NCI-H2171 treated with DMSO at 0.1 percent for 48 hours (cell line): ENCODE data around the gene UNK.
A peak's percentile ranks its signal among the peaks of the same experiment; 100 is the strongest.

Source experiments
- DNase-seq: peaks from one replicate; lab custom pipeline; 2025; lab: John Stamatoyannopoulos, UW

UNK gene

GRCh38 chr17:75834279-75834920 lies 49.8 kb downstream of the UNK start:
- no peak for DNase-seq

DNA sequence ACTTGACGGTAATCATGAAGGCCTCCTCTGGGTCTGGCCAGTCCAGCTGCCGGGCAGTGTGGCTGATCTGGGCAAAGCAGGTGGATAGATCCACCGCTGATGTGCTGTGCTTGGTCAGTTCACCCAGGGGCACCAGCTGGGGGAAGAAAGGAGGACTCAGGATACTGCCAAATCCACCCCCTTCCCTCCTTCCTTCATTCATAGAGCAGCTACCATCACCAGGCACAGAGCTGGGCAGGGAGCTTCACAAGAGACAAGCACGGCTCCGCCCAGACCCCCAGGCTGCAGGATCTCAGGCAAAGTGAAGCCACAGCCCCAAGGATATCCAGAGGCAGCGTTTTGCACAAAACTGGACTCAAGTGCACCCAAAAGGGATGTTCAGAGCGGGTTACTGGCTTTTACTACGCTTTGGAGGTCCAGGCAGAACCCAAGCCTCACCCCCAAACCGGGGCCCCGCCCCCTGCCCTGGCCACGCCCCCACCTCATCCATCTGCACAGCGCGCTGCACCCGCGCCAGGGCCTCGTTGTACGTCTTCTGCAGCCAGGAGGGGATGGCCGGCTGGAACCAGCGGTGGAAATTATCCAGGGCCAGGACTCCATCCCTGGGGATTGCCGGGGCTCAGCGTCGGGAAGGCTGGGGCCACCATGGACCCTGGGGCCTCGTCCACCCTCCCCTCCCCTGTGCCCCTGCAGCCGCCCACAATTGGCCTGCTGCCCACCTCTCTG lies 50.5 kb downstream of the UNK start:
- no peak for DNase-seq

- DNase-seq = no peak
Measured at GRCh38 chr17:75835654-75835987, 51.0 kb downstream of the UNK start.

- no peak for DNase-seq
Measured at GRCh38 chr17:75836605-75837004, 52.0 kb downstream of the UNK start.

GRCh38 chr17:75837899-75838298 lies 53.3 kb downstream of the UNK start:
- no peak for DNase-seq

- DNase-seq = no peak
Measured at GRCh38 chr17:75838410-75838809, 53.8 kb downstream of the UNK start.

DNA sequence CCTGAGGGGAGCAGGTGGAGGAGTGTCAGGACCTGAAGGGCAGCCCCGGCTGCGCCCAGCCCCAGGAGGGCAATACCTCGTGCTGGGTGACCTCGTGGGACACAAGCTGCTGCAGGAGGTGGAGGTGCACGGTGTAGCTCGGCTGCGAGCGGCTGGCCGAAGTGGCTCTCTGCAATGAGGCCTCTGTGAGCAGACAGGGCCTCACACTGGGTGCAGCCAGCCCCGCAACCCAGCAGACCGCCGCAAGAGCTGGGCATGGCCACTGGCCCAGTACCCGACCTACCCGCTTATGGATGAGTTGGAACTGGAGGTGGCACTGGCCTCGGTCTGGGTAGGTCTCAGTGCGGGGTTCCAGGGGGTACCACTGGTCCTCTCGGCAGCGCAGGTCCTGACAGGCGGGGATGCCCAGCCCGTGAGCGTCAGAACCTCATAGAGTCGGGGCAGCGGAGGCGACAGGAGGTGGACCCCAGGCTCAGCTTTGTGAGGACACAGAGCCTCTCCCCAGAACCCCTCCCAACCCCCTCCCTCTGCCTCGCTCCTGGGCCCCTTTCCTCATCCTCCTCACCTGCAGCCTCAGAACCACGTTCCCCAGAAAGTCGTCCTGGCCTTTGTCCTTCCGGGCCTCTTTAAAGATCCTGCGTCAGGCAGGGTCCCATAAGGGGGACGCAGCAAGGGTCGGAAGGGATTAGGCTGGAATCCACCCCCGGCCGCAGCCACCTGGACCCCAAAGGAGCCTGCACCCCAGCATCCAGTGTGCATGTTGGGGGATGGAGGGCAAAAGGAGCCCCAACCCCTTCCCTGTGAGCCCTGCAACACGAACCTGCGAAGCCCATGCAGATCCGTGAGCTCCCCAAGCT lies 55.6 kb downstream of the UNK start:
- DNase-seq = no peak

DNA sequence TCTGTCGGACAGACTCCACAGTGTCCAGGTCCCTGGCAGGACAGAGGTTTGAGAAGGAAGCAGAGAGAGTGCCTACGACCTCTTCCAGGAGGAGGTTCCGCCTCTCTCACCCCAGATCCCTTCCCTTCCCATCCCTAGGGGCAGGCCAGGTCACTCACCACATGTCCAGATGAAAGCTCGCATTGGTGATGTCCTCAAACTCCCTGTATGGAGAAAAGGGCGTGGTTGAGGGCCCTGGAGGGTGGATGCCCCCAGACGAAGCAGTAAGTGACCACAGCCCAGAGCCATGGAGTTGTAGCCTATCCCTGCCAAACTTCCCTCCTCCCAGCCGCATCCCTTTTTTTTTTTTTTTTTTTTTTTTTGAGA lies 56.2 kb downstream of the UNK start:
- no peak for DNase-seq

GRCh38 chr17:75842411-75842810 lies 57.8 kb downstream of the UNK start:
- no peak for DNase-seq

DNA sequence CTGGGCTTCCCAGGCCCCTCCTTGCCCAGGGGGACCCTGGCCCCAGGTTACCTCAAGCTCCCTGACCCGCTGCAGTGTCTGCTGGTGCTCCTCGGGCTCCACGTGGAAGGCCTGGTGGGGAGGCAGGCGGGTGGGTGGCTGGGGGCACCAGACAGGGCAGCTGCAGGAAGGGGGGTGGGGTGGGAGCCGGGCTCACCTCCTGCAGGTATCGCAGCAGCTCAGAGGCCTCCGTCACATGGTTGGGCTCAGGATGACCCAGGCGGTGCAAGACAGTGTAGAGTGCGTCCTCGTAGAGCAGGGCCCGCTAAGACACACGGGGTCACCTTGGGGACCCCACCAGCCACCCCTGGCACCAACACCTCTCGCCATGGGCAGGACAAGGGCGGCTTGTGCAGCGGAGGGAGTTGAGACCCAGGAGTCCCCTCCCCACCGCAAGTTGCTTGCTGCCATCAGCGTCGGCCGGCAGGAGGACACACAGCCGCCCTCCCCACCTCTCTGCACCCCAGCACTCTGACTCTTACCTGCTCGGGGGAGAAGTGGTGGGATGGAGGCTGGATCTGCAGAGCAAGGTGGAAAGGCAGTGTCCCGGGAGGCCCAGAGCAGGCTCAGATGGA lies 58.5 kb downstream of the UNK start:
- no peak for DNase-seq

GRCh38 chr17:75843577-75844529 lies 59.2 kb downstream of the UNK start, which contains the start of gene UNC13D:
TSS of gene UNC13D (minus strand) at chr17:75844404. CDS start at chr17:75844337, 67 bp downstream.
- no peak for DNase-seq

DNA sequence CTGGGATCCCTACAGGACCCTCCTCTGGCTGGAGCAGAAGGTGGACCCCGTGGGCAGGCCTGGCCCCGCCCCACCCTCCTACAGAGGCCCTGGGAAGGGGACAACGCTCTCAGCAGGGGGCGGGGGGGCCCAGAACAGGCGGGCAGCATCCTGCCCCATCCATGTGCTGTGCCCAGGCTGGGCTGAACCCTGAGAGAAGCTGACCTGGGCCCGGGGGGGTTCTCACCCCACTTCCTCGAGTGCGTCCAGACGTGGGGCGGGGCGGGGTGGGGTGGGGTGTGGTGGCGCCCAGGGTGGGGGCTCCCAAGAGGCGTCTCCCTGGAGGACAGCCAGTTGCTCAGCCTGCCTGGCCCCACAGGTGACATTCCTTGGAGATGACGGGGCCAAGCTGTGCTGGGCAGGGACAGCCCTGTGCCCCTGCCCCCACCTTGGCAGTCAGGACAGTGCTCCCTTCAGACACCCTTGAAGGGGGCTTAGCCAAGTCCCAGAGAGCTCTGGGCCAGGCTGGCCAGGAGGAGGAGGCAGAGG lies 60.0 kb downstream of the UNK start:
- no peak for DNase-seq

DNA sequence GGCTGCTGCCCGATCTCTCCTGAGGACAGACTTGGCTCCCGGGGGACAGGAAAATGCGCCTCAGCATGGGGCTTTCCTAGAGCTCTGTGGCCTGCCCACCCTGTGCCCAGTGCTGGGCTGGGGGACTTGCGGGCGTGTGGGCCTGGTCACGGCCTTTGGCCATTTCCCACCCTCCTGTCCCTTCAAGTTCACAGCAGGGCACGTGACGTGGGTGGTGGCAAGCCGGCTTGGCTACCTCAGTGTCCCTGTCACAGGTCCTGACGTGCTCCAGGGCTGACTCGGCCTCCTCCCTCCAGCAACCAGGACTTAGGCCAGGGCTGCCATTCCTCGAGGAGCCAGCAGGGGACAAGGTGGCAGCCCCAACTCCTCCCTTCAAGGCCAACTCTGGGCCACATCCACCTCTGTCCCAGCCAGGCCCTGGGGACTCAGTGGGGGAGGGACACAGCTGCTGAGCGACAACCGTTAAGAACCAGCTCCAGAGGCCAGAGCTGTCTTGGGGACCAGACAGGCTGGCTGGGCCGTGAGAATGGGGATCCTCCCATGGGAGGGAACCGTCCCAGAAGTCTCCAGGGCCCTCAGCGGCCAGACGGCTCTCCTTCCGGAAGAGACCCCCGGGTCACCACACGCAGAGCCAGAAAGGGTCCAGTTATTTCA lies 60.6 kb downstream of the UNK start:
- DNase-seq = peak; percentile 34

- DNase-seq = no peak
Measured at GRCh38 chr17:75845933-75846691, 61.5 kb downstream of the UNK start.

DNA sequence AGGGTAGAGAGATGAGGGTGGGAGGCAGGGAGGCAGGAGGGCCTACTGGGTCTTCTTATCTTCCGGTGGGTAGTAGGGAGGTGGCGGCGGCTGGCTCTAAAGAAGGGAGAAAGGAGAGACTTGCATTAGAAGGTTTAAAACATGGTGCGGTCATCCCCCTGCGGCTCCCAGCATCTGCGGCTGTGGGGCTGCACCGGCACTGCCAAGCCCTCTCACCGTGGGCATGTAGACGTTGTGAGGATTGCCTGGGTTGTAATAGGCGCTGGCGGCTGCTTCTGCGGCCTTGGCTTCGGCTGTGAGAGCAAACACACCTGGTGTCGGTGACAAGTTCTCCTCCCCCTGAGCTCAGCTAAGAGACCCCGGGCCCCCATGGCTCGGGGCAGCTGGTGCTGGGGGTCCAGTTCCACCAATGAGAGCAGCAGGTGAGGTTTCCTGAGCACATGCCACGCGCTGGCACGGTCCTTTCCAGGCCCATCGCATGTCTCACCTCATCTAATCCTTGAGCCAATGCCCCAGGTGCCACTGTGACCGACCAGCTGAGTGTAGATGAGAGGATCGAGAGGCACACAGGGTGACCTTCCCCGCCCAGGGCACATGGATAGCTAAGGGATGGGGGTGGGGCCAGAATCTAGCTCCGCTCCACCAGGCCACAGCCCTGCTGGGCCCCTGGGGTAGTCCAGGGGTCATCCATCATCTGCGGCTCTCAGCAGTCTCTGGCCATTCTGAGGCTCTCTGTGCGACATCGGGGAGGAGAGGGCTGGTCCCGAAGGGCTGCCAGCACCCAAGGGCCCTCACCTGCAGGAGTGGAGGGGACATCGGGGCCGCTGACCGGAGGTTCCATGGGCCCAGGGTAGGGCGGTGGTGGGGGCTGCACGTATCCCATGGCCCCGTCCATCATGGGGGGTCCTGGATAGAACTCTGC lies 62.3 kb downstream of the UNK start:
- DNase-seq = no peak

GRCh38 chr17:75847614-75848522 lies 63.3 kb downstream of the UNK start:
- DNase-seq = no peak

GRCh38 chr17:75848523-75849278 lies 64.1 kb downstream of the UNK start:
- peak; percentile 10 for DNase-seq
